ENCODE results near the gene WNT8B.

DNA sequence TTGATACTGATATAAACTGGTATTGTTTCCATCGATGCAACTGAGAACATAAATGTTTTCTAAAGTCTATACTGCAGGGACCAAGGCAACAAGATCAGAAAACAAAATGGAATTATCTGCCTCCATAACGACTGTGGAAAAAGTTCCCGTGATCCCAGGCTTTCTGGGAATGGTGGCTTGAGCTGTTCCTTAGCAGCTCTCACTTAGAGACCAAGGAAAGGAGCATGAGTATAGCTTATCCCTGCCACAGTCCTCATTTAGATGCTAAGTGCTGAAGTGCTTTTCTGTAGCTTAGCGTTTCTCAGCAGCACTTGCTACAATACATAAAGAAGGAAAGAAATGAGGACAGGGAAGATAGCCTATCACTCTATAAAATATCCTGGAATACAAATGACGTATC is 5.5 kb downstream of the WNT8B start:
- no peak for TF ChIP-seq EZH2 (IDR thresholded peaks at IDR 0.05; ENCODE audit: insufficient read depth, poor library complexity, severe bottlenecking)
- no peak for TF ChIP-seq EZH2phosphoT487 (IDR thresholded peaks at IDR 0.05; ENCODE audit: insufficient read depth, low read depth)
